ENCODE results near the gene CCDC68. TPM values are rescaled to one million over a fixed set of nuclear protein-coding genes. Genes with fewer than 3 reads are reported as not detected.

CCDC68 gene
- total RNA-seq, 3 donors from 2014 or later: 6.6 to 9.6 (median 8.5) TPM

DNA sequence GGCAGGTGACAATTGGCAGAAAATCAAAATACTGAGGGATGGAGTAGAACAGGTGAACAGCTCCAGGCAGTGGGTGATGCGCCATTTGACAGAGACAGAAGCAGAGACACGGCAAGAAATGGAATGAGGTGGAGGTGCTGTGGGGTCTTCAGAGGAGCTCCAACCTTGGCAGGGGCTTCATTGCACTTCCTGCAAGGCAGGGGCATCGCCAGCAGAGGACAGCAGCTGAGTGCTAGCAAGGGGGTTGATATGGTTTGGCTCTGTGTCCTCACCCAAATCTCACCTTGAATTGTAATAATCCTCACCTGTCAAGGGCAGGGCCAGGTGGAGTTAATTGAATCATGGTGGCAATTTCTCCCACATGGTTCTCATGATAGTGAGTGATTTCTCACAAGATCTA lies 42.8 kb downstream of the CCDC68 start:
- Histone ChIP-seq H3K36me3 (no peaks in the 10 kb centered on the region), H3K27ac (no peak overlapping the region), H3K9me3 (no peaks in the 10 kb centered on the region), H3K4me1 (no peaks in the 10 kb centered on the region), H3K4me3 (no peak overlapping the region), H3K27me3 (no peaks in the 10 kb centered on the region)
- DNase-seq (ENCODE audit: low spot score in 2 of 2): no peak
- intact Hi-C loops (cut with DNase I; ENCODE audit: low total_unique reads): no loop called here
- TF ChIP-seq, protein P1, sequence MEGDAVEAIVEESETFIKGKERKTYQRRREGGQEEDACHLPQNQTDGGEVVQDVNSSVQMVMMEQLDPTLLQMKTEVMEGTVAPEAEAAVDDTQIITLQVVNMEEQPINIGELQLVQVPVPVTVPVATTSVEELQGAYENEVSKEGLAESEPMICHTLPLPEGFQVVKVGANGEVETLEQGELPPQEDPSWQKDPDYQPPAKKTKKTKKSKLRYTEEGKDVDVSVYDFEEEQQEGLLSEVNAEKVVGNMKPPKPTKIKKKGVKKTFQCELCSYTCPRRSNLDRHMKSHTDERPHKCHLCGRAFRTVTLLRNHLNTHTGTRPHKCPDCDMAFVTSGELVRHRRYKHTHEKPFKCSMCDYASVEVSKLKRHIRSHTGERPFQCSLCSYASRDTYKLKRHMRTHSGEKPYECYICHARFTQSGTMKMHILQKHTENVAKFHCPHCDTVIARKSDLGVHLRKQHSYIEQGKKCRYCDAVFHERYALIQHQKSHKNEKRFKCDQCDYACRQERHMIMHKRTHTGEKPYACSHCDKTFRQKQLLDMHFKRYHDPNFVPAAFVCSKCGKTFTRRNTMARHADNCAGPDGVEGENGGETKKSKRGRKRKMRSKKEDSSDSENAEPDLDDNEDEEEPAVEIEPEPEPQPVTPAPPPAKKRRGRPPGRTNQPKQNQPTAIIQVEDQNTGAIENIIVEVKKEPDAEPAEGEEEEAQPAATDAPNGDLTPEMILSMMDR (IDR thresholded peaks at IDR 0.05): no peak
- TF ChIP-seq POLR2AphosphoS5 (IDR thresholded peaks at IDR 0.05): no peak
- no peak for TF ChIP-seq POLR2A (IDR thresholded peaks at IDR 0.05)

DNA sequence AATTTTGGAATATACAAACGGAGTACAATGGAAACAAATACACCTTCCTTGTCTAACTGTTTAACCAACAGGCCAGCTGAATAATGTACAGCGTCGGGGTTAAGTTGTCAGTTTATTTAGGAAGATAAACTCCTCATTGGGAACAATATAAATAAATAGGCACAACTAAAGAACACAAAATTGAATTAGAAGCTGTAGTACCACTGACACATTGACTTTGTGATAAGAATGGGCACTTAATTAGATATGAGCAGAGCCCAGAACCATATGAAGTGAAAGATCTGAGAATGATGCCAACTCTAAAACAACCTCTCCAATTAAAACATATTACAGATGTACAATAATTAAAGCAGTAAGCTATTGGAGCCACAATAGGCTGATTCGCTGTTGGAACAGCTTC lies 44.4 kb downstream of the CCDC68 start:
- Histone ChIP-seq H3K36me3 (no peaks in the 10 kb centered on the region), H3K27me3 (no peaks in the 10 kb centered on the region), H3K4me1 (no peaks in the 10 kb centered on the region), H3K4me3 (no peak overlapping the region), H3K9me3 (no peaks in the 10 kb centered on the region), H3K27ac (no peak overlapping the region)
- TF ChIP-seq POLR2A (IDR thresholded peaks at IDR 0.05): no peak
- TF ChIP-seq POLR2AphosphoS5 (IDR thresholded peaks at IDR 0.05): no peak
- TF ChIP-seq, protein P1 (IDR thresholded peaks at IDR 0.05): no peak
- intact Hi-C loops (cut with DNase I; ENCODE audit: low total_unique reads): no loop called here
- DNase-seq (ENCODE audit: low spot score in 2 of 2): no peak

GRCh38 chr18:54911551-54911950 lies 47.7 kb downstream of the CCDC68 start:
- TF ChIP-seq POLR2AphosphoS5 (IDR thresholded peaks at IDR 0.05): no peak
- TF ChIP-seq, protein P1 (IDR thresholded peaks at IDR 0.05): no peak
- TF ChIP-seq POLR2A (IDR thresholded peaks at IDR 0.05): no peak
- no peak for DNase-seq (ENCODE audit: low spot score in 2 of 2)

DNA sequence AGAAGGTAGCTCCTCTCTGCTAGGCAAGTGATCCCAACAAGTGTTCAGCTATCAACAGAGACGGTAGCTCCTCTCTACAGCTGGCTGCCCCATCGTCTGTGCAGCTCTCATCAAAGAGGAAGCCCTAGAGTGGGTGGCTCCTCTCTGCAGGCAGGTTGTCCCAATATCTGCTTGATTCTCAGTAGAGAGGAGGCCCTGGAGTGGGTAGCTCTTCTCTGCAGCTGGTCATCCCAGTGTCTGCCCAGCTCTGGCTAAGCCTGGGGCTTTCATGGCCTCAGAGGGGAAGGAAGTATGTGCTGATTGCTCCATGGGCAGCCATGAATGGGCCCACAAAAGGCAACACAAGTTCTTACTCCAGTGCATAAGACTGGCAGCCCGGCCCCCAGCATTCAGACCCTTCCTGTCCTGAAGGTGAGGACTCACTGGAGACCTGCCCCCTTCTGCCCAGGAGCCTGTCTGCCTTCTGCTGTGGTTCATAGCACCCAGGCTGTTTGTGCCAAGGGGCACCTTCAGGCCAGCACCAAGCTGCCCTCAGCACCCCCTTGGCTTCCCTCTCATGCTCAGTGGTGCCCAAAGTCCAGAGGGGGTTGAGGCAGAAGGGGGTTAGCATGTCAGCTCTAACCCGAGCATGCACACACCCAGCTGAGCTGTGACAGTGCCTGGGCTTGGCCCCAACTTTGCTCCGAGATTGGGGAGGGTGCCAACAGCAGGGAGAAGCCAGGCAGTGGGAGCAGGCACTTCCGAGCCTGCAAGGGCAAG lies 48.9 kb downstream of the CCDC68 start:
- Histone ChIP-seq H3K36me3 (no peaks in the 10 kb centered on the region), H3K27ac (no peak overlapping the region), H3K27me3 (no peaks in the 10 kb centered on the region), H3K4me3 (no peak overlapping the region), H3K9me3 (no peaks in the 10 kb centered on the region), H3K4me1 (no peaks in the 10 kb centered on the region)
- DNase-seq (ENCODE audit: low spot score in 2 of 2): no peak
- TF ChIP-seq, protein P1 (IDR thresholded peaks at IDR 0.05): no peak
- TF ChIP-seq POLR2AphosphoS5 (IDR thresholded peaks at IDR 0.05) (no peak), POLR2A (IDR thresholded peaks at IDR 0.05) (no peak)
- intact Hi-C loops (cut with DNase I; ENCODE audit: low total_unique reads): no loop called here

More at GRCh38 chr18:54911551-54911950, 47.7 kb downstream of the CCDC68 start:
- Histone ChIP-seq H3K9me3 (no peaks in the 10 kb centered on the region), H3K27ac (no peak overlapping the region), H3K27me3 (no peaks in the 10 kb centered on the region), H3K4me3 (no peak overlapping the region), H3K4me1 (no peaks in the 10 kb centered on the region), H3K36me3 (no peaks in the 10 kb centered on the region)
- intact Hi-C loops (cut with DNase I; ENCODE audit: low total_unique reads): no loop called here

DNA sequence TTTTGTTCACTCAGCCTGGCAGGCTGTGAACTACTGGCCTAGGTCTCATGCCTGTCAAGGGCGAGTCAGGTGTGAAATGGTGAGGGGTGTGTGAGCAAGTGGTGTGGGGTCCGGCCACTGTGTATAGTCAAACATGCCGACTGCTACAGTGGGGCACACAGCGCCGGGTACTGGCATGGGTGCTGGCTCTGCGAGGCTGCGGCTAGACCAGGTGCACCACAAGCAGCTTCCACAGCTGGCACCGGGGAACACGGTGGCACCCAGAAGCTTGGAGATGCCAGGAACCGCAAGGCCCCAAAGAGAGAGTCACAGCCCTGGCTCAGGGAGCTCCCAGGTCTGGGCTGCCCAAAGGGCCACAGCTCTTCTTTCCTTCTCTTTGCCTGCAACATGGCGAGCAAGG lies 49.7 kb downstream of the CCDC68 start:
- H3K27me3 ChIP-seq: no peaks in the 10 kb centered on the region
- no peaks in the 10 kb centered on the region for H3K4me1 ChIP-seq
- intact Hi-C loops (cut with DNase I; ENCODE audit: low total_unique reads): no loop called here
- no peak for DNase-seq (ENCODE audit: low spot score in 2 of 2)
- no peak overlapping the region for H3K27ac ChIP-seq
- no peaks in the 10 kb centered on the region for H3K9me3 ChIP-seq
- TF ChIP-seq POLR2AphosphoS5 (IDR thresholded peaks at IDR 0.05): no peak
- TF ChIP-seq, protein P1 (IDR thresholded peaks at IDR 0.05): no peak
- TF ChIP-seq POLR2A (IDR thresholded peaks at IDR 0.05): no peak
- H3K4me3 ChIP-seq: no peak overlapping the region
- no peaks in the 10 kb centered on the region for H3K36me3 ChIP-seq
